Left ventricle myocardium inferior (tissue), 1 donor: ENCODE measurements around the gene FTO. TPM values are rescaled to one million over a fixed set of nuclear protein-coding genes. Genes with fewer than 3 reads are reported as not detected.

Experiments used
- DNase-seq: peaks from one replicate; pipeline ENCODE4 v3.0.0-alpha.2; 2020
- H3K27ac ChIP-seq: fragments of 200-600 bp; replicated peaks from 2 replicates; pipeline ENCODE4 v1.8.0; 2021
- H3K27me3 ChIP-seq: fragments of 200-600 bp; 2 replicates; pipeline ENCODE4 v1.8.0; 2021; ENCODE audit warnings: low read depth
- H3K36me3 ChIP-seq: fragments of 200-600 bp; 2 replicates; pipeline ENCODE4 v1.8.0; 2021
- H3K4me1 ChIP-seq: fragments of 200-600 bp; 2 replicates; pipeline ENCODE4 v1.8.0; 2021
- H3K4me3 ChIP-seq: fragments of 200-600 bp; 2 replicates; pipeline ENCODE4 v1.8.0; 2021; ENCODE audit warnings: mild to moderate bottlenecking, moderate library complexity
- H3K9me3 ChIP-seq: fragments of 200-600 bp; replicated peaks from 2 replicates; pipeline ENCODE4 v1.8.0; 2021
- intact Hi-C: fragments of 100-400 bp; cut with micrococcal nuclease; formaldehyde crosslinking; loops from one replicate; pipeline ENCODE4 v1.11.0; 2022
- total RNA-seq: library from RNA; stranded (reverse); fragmentation: NEBNext Ultra II Directional; extraction: Animal tissue kit (Norgen Biotek cat#: 25700); gene quantifications from one replicate; pipeline ENCODE4 v1.2.1, GENCODE V29; 2021
- TF ChIP-seq, protein P1 (sequence below): fragments of 200-600 bp; IDR thresholded peaks from 2 replicates; pipeline ENCODE4 v1.8.0; 2021; ENCODE audit warnings: antibody characterized with exemption, mild to moderate bottlenecking, borderline replicate concordance
- donor health status: DM: no; HTN: yes; CAD: no; lungs with severe emphysema.

FTO gene
- total RNA-seq, 1 donor from 2014 or later = 78.4 TPM

DNA sequence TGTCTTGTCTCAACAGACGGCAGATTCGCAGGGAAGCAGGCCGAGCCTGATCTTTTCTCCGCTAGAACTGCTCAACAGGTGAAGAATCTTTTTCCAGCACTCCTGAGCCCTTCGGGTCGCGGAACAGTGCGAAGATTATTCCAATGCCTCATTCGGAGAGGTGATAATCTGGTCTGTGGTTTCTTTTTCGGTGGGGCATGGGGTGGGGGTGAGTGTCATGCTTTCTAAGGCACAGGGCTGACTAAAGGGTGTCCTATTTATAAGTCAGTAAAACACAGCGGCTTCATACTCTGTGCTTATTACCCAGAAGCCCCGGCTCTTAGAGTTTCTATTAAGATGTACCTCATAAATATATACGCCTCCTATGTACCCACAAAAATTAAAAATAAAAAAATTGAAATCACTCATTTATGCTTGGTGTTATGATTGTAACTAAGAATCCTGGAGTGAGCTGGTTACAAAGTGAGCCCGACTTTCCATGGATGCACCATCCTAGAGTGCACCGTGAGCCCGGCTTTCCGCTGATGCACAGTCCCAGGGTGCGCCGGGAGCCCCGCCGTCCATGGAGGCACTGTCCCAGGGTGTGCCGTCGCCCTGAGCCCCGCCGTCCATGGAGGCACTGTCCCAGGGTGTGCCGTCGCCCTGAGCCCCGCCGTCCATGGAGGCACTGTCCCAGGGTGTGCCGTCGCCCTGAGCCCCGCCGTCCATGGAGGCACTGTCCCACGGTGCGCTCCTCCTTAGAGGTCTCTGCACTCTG, 417.8 kb downstream of the FTO start:
- Histone ChIP-seq H3K4me3 (no peak overlapping the region), H3K27ac (no peak overlapping the region), H3K9me3 (no peaks in the 10 kb centered on the region), H3K27me3 (no peaks in the 10 kb centered on the region), H3K4me1 (no peaks in the 10 kb centered on the region), H3K36me3 (peaks cover 17% of the 10 kb centered on the region)
- intact Hi-C loops = no loop called here
- no peak for DNase-seq
- TF ChIP-seq, protein P1, sequence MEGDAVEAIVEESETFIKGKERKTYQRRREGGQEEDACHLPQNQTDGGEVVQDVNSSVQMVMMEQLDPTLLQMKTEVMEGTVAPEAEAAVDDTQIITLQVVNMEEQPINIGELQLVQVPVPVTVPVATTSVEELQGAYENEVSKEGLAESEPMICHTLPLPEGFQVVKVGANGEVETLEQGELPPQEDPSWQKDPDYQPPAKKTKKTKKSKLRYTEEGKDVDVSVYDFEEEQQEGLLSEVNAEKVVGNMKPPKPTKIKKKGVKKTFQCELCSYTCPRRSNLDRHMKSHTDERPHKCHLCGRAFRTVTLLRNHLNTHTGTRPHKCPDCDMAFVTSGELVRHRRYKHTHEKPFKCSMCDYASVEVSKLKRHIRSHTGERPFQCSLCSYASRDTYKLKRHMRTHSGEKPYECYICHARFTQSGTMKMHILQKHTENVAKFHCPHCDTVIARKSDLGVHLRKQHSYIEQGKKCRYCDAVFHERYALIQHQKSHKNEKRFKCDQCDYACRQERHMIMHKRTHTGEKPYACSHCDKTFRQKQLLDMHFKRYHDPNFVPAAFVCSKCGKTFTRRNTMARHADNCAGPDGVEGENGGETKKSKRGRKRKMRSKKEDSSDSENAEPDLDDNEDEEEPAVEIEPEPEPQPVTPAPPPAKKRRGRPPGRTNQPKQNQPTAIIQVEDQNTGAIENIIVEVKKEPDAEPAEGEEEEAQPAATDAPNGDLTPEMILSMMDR = no peak

DNA sequence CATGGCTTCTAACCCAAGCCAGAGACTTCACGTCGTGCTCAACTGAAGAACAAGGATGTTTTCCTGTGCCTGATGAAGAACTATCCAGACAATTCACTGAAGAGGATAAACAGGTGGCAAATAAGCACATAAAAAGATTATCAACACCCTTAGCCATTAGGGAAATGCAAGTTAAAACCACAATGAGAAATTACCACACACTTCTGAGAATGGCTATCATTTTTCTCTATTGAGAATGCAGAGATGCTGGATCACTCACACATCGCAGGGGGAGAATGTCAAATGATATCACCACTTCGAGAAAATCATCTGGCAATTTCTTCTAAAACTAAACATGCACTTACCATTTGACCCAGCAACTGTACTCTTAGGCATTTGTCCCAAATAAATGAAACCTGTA, 419.8 kb downstream of the FTO start:
- H3K9me3 ChIP-seq = no peaks in the 10 kb centered on the region
- peaks cover 12% of the 10 kb centered on the region for H3K36me3 ChIP-seq
- TF ChIP-seq, protein P1 = no peak
- no peak overlapping the region for H3K4me3 ChIP-seq
- DNase-seq = no peak
- H3K27ac ChIP-seq = no peak overlapping the region
- H3K4me1 ChIP-seq = no peaks in the 10 kb centered on the region
- no peaks in the 10 kb centered on the region for H3K27me3 ChIP-seq
- intact Hi-C loops = no loop called here

DNA sequence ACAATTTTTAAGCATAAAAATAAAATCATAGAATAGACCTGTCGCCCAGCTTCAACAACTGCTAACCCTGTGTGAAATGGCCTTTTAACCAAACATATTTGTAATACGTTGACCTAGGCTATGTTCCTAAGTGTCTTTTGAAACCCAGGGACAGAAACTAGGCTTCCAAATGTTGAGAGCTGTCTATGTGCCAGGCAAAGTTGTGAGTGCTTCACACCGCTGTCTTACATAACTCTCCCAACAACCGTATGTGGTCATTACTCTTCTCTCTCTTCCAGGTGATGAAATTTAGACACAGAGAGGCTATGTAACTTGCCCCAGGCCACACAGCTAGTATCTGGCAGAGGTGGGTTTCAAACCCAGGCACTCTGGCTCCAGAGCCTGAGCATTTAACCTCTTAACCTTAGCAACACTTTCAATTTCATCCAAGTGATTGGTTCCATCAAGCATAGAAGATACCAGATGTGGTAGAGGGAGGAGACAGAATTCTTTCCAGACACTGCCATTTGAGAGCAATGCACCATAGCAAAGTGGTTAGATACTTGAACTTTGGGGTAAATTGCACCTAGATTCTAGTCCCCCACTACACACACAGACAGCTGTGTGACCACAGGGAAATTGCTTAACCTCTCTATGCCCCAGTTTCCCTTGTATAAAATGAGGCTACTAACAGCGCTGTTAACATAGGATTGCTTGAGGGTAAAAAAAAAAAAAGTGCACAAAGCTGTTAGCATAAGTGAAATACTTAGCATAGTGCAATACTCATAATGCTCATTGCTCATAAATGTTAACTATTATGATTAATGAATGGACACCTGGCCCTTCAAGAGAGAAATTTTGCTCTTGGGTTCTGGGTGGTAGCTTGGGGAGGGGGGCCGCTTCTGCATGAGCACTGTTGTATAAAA, 422.0 kb downstream of the FTO start:
- Histone ChIP-seq H3K27me3 (no peaks in the 10 kb centered on the region), H3K36me3 (peaks cover 5% of the 10 kb centered on the region), H3K4me1 (no peaks in the 10 kb centered on the region), H3K4me3 (no peak overlapping the region), H3K27ac (no peak overlapping the region), H3K9me3 (peaks cover 7% of the 10 kb centered on the region)
- TF ChIP-seq, protein P1 = no peak
- intact Hi-C loops = no loop called here
- DNase-seq = no peak

DNA sequence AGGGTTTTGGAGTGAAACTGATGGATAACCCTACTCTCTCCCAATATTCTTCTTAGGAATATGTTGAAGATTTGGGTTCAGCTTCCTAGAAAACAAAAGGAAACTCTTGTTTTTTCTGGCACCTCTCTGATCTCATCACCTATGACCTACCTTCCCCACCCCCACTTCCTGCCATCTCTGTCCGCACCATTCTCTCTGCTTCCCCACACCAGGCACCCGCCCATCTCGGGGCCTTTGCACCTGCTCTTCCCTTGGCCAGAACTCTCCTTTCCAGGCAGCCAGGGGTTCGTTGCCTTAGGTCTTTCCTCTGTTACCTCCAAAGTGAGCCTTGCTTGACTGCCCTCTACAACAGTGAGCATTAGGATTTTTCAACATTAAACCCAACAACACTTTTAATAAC, 423.0 kb downstream of the FTO start:
- peaks cover 7% of the 10 kb centered on the region for H3K9me3 ChIP-seq
- TF ChIP-seq, protein P1 = no peak
- no peaks in the 10 kb centered on the region for H3K4me1 ChIP-seq
- no peak for DNase-seq
- H3K36me3 ChIP-seq = no peaks in the 10 kb centered on the region
- H3K27me3 ChIP-seq = no peaks in the 10 kb centered on the region
- H3K4me3 ChIP-seq = no peak overlapping the region
- no peak overlapping the region for H3K27ac ChIP-seq
- intact Hi-C loops = no loop called here

DNA sequence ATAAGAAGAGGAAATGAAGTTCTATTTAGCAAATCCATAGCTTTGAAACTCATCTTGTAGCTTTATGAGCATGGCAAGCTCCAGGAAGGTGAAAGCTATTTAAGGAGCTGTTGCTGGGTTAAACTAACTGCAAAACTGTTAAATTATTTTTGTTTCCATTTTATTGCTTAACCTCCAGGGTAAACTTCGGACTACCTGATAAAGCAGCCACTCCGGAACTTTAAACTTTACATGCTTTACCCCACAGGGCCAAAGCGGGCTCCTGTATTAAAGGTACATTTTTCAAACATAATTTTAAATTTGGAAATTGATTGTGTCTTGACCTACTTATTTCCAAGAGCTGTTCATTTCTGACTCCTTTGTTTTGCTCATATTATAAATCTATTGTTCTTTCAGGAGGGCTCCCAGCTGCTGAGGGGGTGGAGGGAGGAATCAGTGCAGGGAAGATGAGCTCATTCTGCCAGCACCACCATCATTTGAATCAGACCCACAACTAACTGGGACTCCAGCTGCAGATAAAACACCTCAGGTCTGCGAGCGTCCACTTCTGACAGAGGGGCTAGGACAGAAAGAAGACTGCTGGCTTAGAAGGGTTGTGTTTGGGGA, 424.8 kb downstream of the FTO start:
- TF ChIP-seq, protein P1 = no peak
- Histone ChIP-seq H3K27me3 (no peaks in the 10 kb centered on the region), H3K4me3 (no peak overlapping the region), H3K4me1 (no peaks in the 10 kb centered on the region), H3K27ac (no peak overlapping the region), H3K36me3 (no peaks in the 10 kb centered on the region), H3K9me3 (peaks cover 7% of the 10 kb centered on the region)
- intact Hi-C loops = no loop called here
- DNase-seq = no peak
